ENCODE results near the gene GLOD5. TPM values are rescaled to one million over a fixed set of nuclear protein-coding genes. Genes with fewer than 3 reads are reported as not detected.

Gene GLOD5
- total and polyA plus RNA-seq, 2 of the 4 experiments (the other 2 are of a cell fraction): not detected

Small RNAs within 50 kb of the gene (microRNA-seq; reads per million reads assigned to microRNA genes)
- gene RNU6-1056P (ENCODE audit: insufficient read depth, insufficient read length): not detected
- not detected for gene RNU6-29P (ENCODE audit: insufficient read depth, insufficient read length)

Small RNAs within 50 kb of the gene (small RNA-seq; reads per million reads assigned to genes)
- gene RNU6-1056P (0 reads per million in 5 experiments), gene RNU6-29P (0 reads per million in 5 experiments)

Other genes starting within 250 kb of the GLOD5 start
- gene EBP, start 239.9 kb upstream of the GLOD5 start, total RNA-seq (2012; rRNA removed): 66.7 and 78.9 TPM in 2 replicates
- 39.4 and 43.2 TPM in 2 replicates for gene EBP, start 239.9 kb upstream of the GLOD5 start, polyA plus RNA-seq (2012; rRNA removed)
- 8.3 and 11.3 TPM in 2 replicates for gene TBC1D25, start 222.0 kb upstream of the GLOD5 start, total RNA-seq (2012; rRNA removed)
- 15.9 and 18.2 TPM in 2 replicates for gene TBC1D25, start 222.0 kb upstream of the GLOD5 start, polyA plus RNA-seq (2012; rRNA removed)
- gene RBM3, start 187.3 kb upstream of the GLOD5 start, total RNA-seq (2012; rRNA removed): 341 and 386 TPM in 2 replicates
- gene RBM3, start 187.3 kb upstream of the GLOD5 start, polyA plus RNA-seq (2012; rRNA removed): 217 and 243 TPM in 2 replicates
- gene WDR13, start 164.3 kb upstream of the GLOD5 start, total RNA-seq (2012; rRNA removed): 60.8 and 62.7 TPM in 2 replicates
- 151 and 153 TPM in 2 replicates for gene WDR13, start 164.3 kb upstream of the GLOD5 start, polyA plus RNA-seq (2012; rRNA removed)
- gene WAS, start 77.9 kb upstream of the GLOD5 start, total RNA-seq (2012; rRNA removed): not detected in 2 replicates
- gene WAS, start 77.9 kb upstream of the GLOD5 start, polyA plus RNA-seq (2012; rRNA removed): 0.09 and 0.14 TPM in 2 replicates
- 6.6 and 7.2 TPM in 2 replicates for gene SUV39H1, start 65.0 kb upstream of the GLOD5 start, total RNA-seq (2012; rRNA removed)
- gene SUV39H1, start 65.0 kb upstream of the GLOD5 start, polyA plus RNA-seq (2012; rRNA removed): 8.6 and 9.9 TPM in 2 replicates
- gene GATA1, start 24.8 kb downstream of the GLOD5 start, total RNA-seq (2012; rRNA removed): not detected in 2 replicates
- gene GATA1, start 24.8 kb downstream of the GLOD5 start, polyA plus RNA-seq (2012; rRNA removed): not detected in 2 replicates
- gene HDAC6, start 40.3 kb downstream of the GLOD5 start, total RNA-seq (2012; rRNA removed): 14.7 and 16.8 TPM in 2 replicates
- gene HDAC6, start 40.3 kb downstream of the GLOD5 start, polyA plus RNA-seq (2012; rRNA removed): 26.3 and 27.7 TPM in 2 replicates
- gene ERAS, start 64.8 kb downstream of the GLOD5 start, total RNA-seq (2012; rRNA removed): not detected in 2 replicates
- not detected in 2 replicates for gene ERAS, start 64.8 kb downstream of the GLOD5 start, polyA plus RNA-seq (2012; rRNA removed)
- not detected in 2 replicates for gene PCSK1N, start 73.9 kb downstream of the GLOD5 start, total RNA-seq (2012; rRNA removed)
- gene PCSK1N, start 73.9 kb downstream of the GLOD5 start, polyA plus RNA-seq (2012; rRNA removed): 0.12 and 0.24 TPM in 2 replicates
- 25.6 and 28.7 TPM in 2 replicates for gene TIMM17B, start 136.0 kb downstream of the GLOD5 start, total RNA-seq (2012; rRNA removed)
- 73.6 and 91.2 TPM in 2 replicates for gene TIMM17B, start 136.0 kb downstream of the GLOD5 start, polyA plus RNA-seq (2012; rRNA removed)
- gene PQBP1, start 136.2 kb downstream of the GLOD5 start, total RNA-seq (2012; rRNA removed): 120 and 124 TPM in 2 replicates
- 96.4 and 105 TPM in 2 replicates for gene PQBP1, start 136.2 kb downstream of the GLOD5 start, polyA plus RNA-seq (2012; rRNA removed)
- gene SLC35A2, start 149.9 kb downstream of the GLOD5 start, total RNA-seq (2012; rRNA removed): 10.8 and 12.5 TPM in 2 replicates
- 48.3 and 53.0 TPM in 2 replicates for gene SLC35A2, start 149.9 kb downstream of the GLOD5 start, polyA plus RNA-seq (2012; rRNA removed)
- 6.9 and 7.3 TPM in 2 replicates for gene PIM2, start 157.3 kb downstream of the GLOD5 start, total RNA-seq (2012; rRNA removed)
- 8.1 and 9.4 TPM in 2 replicates for gene PIM2, start 157.3 kb downstream of the GLOD5 start, polyA plus RNA-seq (2012; rRNA removed)
- 30.6 and 31.7 TPM in 2 replicates for gene OTUD5, start 195.9 kb downstream of the GLOD5 start, total RNA-seq (2012; rRNA removed)
- gene OTUD5, start 195.9 kb downstream of the GLOD5 start, polyA plus RNA-seq (2012; rRNA removed): 48.3 and 50.4 TPM in 2 replicates
- gene KCND1, start 210.1 kb downstream of the GLOD5 start, total RNA-seq (2012; rRNA removed): 0.28 and 0.36 TPM in 2 replicates
- 1.8 and 1.9 TPM in 2 replicates for gene KCND1, start 210.1 kb downstream of the GLOD5 start, polyA plus RNA-seq (2012; rRNA removed)
- gene GRIPAP1, start 240.5 kb downstream of the GLOD5 start, total RNA-seq (2012; rRNA removed): 17.9 and 20.8 TPM in 2 replicates
- 21.4 and 25.0 TPM in 2 replicates for gene GRIPAP1, start 240.5 kb downstream of the GLOD5 start, polyA plus RNA-seq (2012; rRNA removed)